ENCODE data around the gene CNOT6L.

DNA sequence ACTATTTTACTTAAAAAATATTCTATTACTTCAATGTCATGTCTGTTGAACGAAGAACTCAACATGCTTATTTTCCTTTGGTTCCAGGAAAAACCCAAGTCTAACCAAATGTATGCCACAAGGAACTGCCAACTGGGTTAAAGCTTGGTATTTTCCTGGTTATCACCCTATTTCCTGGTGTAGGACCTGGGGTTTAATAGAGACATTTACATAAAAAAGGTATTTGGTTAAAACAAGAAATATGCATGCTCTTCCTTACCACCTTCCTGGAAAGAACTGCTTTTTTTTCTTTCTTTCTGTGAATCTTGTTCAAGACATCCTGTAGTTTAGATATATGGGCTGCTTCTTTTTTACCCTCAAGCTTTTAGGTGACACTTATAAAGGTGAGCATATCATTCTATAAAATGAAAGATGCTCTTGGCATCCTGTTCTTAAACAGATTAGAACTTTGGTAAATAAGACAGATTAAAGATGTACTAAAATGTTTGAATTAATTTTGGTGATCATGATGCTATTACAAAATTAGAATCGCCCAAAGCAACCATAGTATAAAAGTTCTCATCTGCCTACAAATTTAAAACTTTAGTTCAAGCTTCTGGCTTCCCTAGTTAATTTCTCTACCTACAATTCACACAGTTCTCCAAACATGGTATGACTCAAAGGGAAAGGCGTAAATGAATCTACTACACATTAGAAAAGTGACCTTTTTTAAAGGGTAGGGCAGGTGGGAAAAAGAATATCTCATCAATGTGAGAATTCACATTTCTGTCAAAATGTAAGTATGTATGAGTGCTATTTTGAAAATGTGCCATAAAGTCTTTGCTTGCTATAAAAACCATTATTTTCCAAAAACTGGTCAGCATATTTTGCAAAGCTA lies 103.5 kb downstream of the CNOT6L start:
- TF ChIP-seq, protein P1, sequence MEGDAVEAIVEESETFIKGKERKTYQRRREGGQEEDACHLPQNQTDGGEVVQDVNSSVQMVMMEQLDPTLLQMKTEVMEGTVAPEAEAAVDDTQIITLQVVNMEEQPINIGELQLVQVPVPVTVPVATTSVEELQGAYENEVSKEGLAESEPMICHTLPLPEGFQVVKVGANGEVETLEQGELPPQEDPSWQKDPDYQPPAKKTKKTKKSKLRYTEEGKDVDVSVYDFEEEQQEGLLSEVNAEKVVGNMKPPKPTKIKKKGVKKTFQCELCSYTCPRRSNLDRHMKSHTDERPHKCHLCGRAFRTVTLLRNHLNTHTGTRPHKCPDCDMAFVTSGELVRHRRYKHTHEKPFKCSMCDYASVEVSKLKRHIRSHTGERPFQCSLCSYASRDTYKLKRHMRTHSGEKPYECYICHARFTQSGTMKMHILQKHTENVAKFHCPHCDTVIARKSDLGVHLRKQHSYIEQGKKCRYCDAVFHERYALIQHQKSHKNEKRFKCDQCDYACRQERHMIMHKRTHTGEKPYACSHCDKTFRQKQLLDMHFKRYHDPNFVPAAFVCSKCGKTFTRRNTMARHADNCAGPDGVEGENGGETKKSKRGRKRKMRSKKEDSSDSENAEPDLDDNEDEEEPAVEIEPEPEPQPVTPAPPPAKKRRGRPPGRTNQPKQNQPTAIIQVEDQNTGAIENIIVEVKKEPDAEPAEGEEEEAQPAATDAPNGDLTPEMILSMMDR (IDR thresholded peaks at IDR 0.05): no peak
- TF ChIP-seq POLR2AphosphoS5 (IDR thresholded peaks at IDR 0.05): no peak
- no peak for TF ChIP-seq POLR2A (IDR thresholded peaks at IDR 0.05)
- no peak for TF ChIP-seq EP300 (IDR thresholded peaks at IDR 0.05)
